ENCODE results near the gene PIEZO1.

- TF ChIP-seq CTCF (IDR thresholded peaks at IDR 0.05) (no peak), EZH2 (IDR thresholded peaks at IDR 0.05; ENCODE audit: borderline replicate concordance, insufficient read depth, low read depth, low read length, poor library complexity, severe bottlenecking) (no peak)
Measured at GRCh38 chr16:88739139-88739976, 45.7 kb downstream of the PIEZO1 start.

Measured in B cell (primary cell).